ENCODE data around the gene ZNF415. TPM values are rescaled to one million over a fixed set of nuclear protein-coding genes. Genes with fewer than 3 reads are reported as not detected.
"Not testable (repeated sequence)": the region's sequence is repeated elsewhere in the genome, so short reads cannot be mapped to it uniquely, and the experiment has no call there.

Gene ZNF415
- total RNA-seq, 1 donor from 2014 or later: 0.41 TPM

GRCh38 chr19:53096982-53097690 is 35.6 kb downstream of the ZNF415 start:
- intact Hi-C loops (cut with micrococcal nuclease); H3K27ac Mint-ChIP-seq; H3K27me3 Mint-ChIP-seq (ENCODE audit: low read depth); DNase-seq (ENCODE audit: low spot score); H3K4me3 Mint-ChIP-seq (ENCODE audit: low read depth): not testable (repeated sequence)
- Mint-ChIP-seq H3K9me3 (peaks cover 61% of the 10 kb centered on the region), H3K36me3 (ENCODE audit: low read depth) (peaks cover 92% of the 10 kb centered on the region), H3K4me1 (ENCODE audit: low read depth) (peaks cover 14% of the 10 kb centered on the region)

- H3K27me3 Mint-ChIP-seq (ENCODE audit: low read depth); H3K4me3 Mint-ChIP-seq (ENCODE audit: low read depth); DNase-seq (ENCODE audit: low spot score); H3K4me1 Mint-ChIP-seq (ENCODE audit: low read depth); H3K27ac Mint-ChIP-seq; intact Hi-C loops (cut with micrococcal nuclease): not testable (repeated sequence)
- Mint-ChIP-seq H3K36me3 (ENCODE audit: low read depth) (peaks cover 91% of the 10 kb centered on the region), H3K9me3 (peaks cover 57% of the 10 kb centered on the region)
Measured at GRCh38 chr19:53096579-53096978, 36.1 kb downstream of the ZNF415 start.

GRCh38 chr19:53094754-53095575 is 37.7 kb downstream of the ZNF415 start:
- Mint-ChIP-seq H3K9me3 (peaks cover 62% of the 10 kb centered on the region), H3K4me3 (ENCODE audit: low read depth) (no peak overlapping the region), H3K4me1 (ENCODE audit: low read depth) (peaks cover 6% of the 10 kb centered on the region), H3K27me3 (ENCODE audit: low read depth) (no peaks in the 10 kb centered on the region), H3K36me3 (ENCODE audit: low read depth) (peaks cover 95% of the 10 kb centered on the region), H3K27ac (no peak overlapping the region)
- DNase-seq (ENCODE audit: low spot score): no peak
- intact Hi-C loops (cut with micrococcal nuclease): no loop called here

GRCh38 chr19:53092723-53093122 is 40.0 kb downstream of the ZNF415 start:
- no peaks in the 10 kb centered on the region for H3K4me1 Mint-ChIP-seq (ENCODE audit: low read depth)
- peaks cover 95% of the 10 kb centered on the region for H3K36me3 Mint-ChIP-seq (ENCODE audit: low read depth)
- H3K27ac Mint-ChIP-seq: no peak overlapping the region
- no peak for DNase-seq (ENCODE audit: low spot score)
- H3K9me3 Mint-ChIP-seq: peaks cover 58% of the 10 kb centered on the region
- H3K27me3 Mint-ChIP-seq (ENCODE audit: low read depth): no peaks in the 10 kb centered on the region
- H3K4me3 Mint-ChIP-seq (ENCODE audit: low read depth): no peak overlapping the region
- intact Hi-C loops (cut with micrococcal nuclease): no loop called here

- intact Hi-C loops (cut with micrococcal nuclease): no loop called here
- H3K36me3 Mint-ChIP-seq (ENCODE audit: low read depth): peaks cover 96% of the 10 kb centered on the region
- H3K27ac Mint-ChIP-seq: no peak overlapping the region
- H3K4me1 Mint-ChIP-seq (ENCODE audit: low read depth): no peaks in the 10 kb centered on the region
- no peaks in the 10 kb centered on the region for H3K27me3 Mint-ChIP-seq (ENCODE audit: low read depth)
- H3K4me3 Mint-ChIP-seq (ENCODE audit: low read depth): no peak overlapping the region
- no peak for DNase-seq (ENCODE audit: low spot score)
- peaks cover 59% of the 10 kb centered on the region for H3K9me3 Mint-ChIP-seq
Measured at GRCh38 chr19:53091413-53092254, 41.1 kb downstream of the ZNF415 start.

GRCh38 chr19:53088091-53088490 is 44.6 kb downstream of the ZNF415 start:
- Mint-ChIP-seq H3K9me3 (peaks cover 57% of the 10 kb centered on the region), H3K4me1 (ENCODE audit: low read depth) (no peaks in the 10 kb centered on the region), H3K27me3 (ENCODE audit: low read depth) (no peaks in the 10 kb centered on the region), H3K36me3 (ENCODE audit: low read depth) (peaks cover 97% of the 10 kb centered on the region), H3K27ac (no peak overlapping the region), H3K4me3 (ENCODE audit: low read depth) (no peak overlapping the region)
- intact Hi-C loops (cut with micrococcal nuclease): no loop called here
- DNase-seq (ENCODE audit: low spot score): no peak

- no peaks in the 10 kb centered on the region for H3K27me3 Mint-ChIP-seq (ENCODE audit: low read depth)
- H3K9me3 Mint-ChIP-seq: peaks cover 61% of the 10 kb centered on the region
- intact Hi-C loops (cut with micrococcal nuclease): no loop called here
- no peak for DNase-seq (ENCODE audit: low spot score)
- peaks cover 98% of the 10 kb centered on the region for H3K36me3 Mint-ChIP-seq (ENCODE audit: low read depth)
- H3K4me3 Mint-ChIP-seq (ENCODE audit: low read depth): no peak overlapping the region
- H3K27ac Mint-ChIP-seq: no peak overlapping the region
- H3K4me1 Mint-ChIP-seq (ENCODE audit: low read depth): no peaks in the 10 kb centered on the region
Measured at GRCh38 chr19:53086949-53087348, 45.8 kb downstream of the ZNF415 start.

- DNase-seq (ENCODE audit: low spot score): no peak
Measured at GRCh38 chr19:53085496-53085895, 47.2 kb downstream of the ZNF415 start.

GRCh38 chr19:53082929-53083328 is 49.8 kb downstream of the ZNF415 start:
- DNase-seq (ENCODE audit: low spot score): no peak
- H3K9me3 Mint-ChIP-seq: peaks cover 72% of the 10 kb centered on the region
- H3K4me3 Mint-ChIP-seq (ENCODE audit: low read depth): no peak overlapping the region
- H3K36me3 Mint-ChIP-seq (ENCODE audit: low read depth): peaks cover 97% of the 10 kb centered on the region
- no peak overlapping the region for H3K27ac Mint-ChIP-seq
- intact Hi-C loops (cut with micrococcal nuclease): no loop called here
- H3K27me3 Mint-ChIP-seq (ENCODE audit: low read depth): no peaks in the 10 kb centered on the region
- no peaks in the 10 kb centered on the region for H3K4me1 Mint-ChIP-seq (ENCODE audit: low read depth)

More at GRCh38 chr19:53085496-53085895, 47.2 kb downstream of the ZNF415 start:
- Mint-ChIP-seq H3K4me3 (ENCODE audit: low read depth) (no peak overlapping the region), H3K4me1 (ENCODE audit: low read depth) (no peaks in the 10 kb centered on the region), H3K27me3 (ENCODE audit: low read depth) (no peaks in the 10 kb centered on the region), H3K36me3 (ENCODE audit: low read depth) (peaks cover 98% of the 10 kb centered on the region), H3K27ac (no peak overlapping the region), H3K9me3 (peaks cover 74% of the 10 kb centered on the region)
- intact Hi-C loops (cut with micrococcal nuclease): no loop called here

GRCh38 chr19:53079313-53079924 is 53.3 kb downstream of the ZNF415 start:
- intact Hi-C loops (cut with micrococcal nuclease): no loop called here
- H3K27ac Mint-ChIP-seq: no peak overlapping the region
- DNase-seq (ENCODE audit: low spot score): no peak
- no peak overlapping the region for H3K4me3 Mint-ChIP-seq (ENCODE audit: low read depth)
- no peaks in the 10 kb centered on the region for H3K27me3 Mint-ChIP-seq (ENCODE audit: low read depth)
- H3K4me1 Mint-ChIP-seq (ENCODE audit: low read depth): no peaks in the 10 kb centered on the region
- peaks cover 79% of the 10 kb centered on the region for H3K9me3 Mint-ChIP-seq
- peaks cover 99% of the 10 kb centered on the region for H3K36me3 Mint-ChIP-seq (ENCODE audit: low read depth)

- intact Hi-C loops (cut with micrococcal nuclease): no loop called here
- H3K27me3 Mint-ChIP-seq (ENCODE audit: low read depth): no peaks in the 10 kb centered on the region
Measured at GRCh38 chr19:53078668-53079067, 54.0 kb downstream of the ZNF415 start.

GRCh38 chr19:53076984-53077383 is 55.7 kb downstream of the ZNF415 start:
- Mint-ChIP-seq H3K4me3 (ENCODE audit: low read depth) (no peak overlapping the region), H3K27ac (no peak overlapping the region), H3K36me3 (ENCODE audit: low read depth) (peaks cover 99% of the 10 kb centered on the region), H3K27me3 (ENCODE audit: low read depth) (no peaks in the 10 kb centered on the region), H3K9me3 (peaks cover 78% of the 10 kb centered on the region), H3K4me1 (ENCODE audit: low read depth) (no peaks in the 10 kb centered on the region)
- intact Hi-C loops (cut with micrococcal nuclease): no loop called here
- no peak for DNase-seq (ENCODE audit: low spot score)

More at GRCh38 chr19:53078668-53079067, 54.0 kb downstream of the ZNF415 start:
- Mint-ChIP-seq H3K4me3 (ENCODE audit: low read depth) (no peak overlapping the region), H3K36me3 (ENCODE audit: low read depth) (peaks cover 99% of the 10 kb centered on the region), H3K27ac (no peak overlapping the region), H3K9me3 (peaks cover 85% of the 10 kb centered on the region), H3K4me1 (ENCODE audit: low read depth) (no peaks in the 10 kb centered on the region)
- DNase-seq (ENCODE audit: low spot score): no peak
